Trophoblast cell (in vitro differentiated cells and primary cell): ENCODE results near the gene FOXR1.

Source experiments
- DNase-seq, 2 donors: peaks; one replicate each; pipeline ENCODE4 v3.0.0-alpha.2; 2016
- H2AFZ ChIP-seq: 2 replicates; pipeline ENCODE4 v1.6.1; 2013; ENCODE audit warnings: low read length, moderate library complexity, mild to moderate bottlenecking; ENCODE audit not compliant: insufficient read depth, poor library complexity
- H2AK5ac ChIP-seq: 2 replicates; pipeline ENCODE4 v1.6.1; 2013; ENCODE audit warnings: mild to moderate bottlenecking, low read length
- H2BK120ac ChIP-seq: 2 replicates; pipeline ENCODE4 v1.6.1; 2013; ENCODE audit warnings: low read length, mild to moderate bottlenecking, moderate library complexity; ENCODE audit not compliant: insufficient read depth, poor library complexity
- H2BK12ac ChIP-seq: 2 replicates; pipeline ENCODE4 v1.6.1; 2013; ENCODE audit warnings: mild to moderate bottlenecking, low read length, moderate library complexity
- H2BK5ac ChIP-seq: 2 replicates; pipeline ENCODE4 v1.6.1; 2013; ENCODE audit warnings: low read length, low read depth, moderate library complexity, mild to moderate bottlenecking; ENCODE audit not compliant: poor library complexity
- H3K14ac ChIP-seq: 2 replicates; pipeline ENCODE4 v1.6.1; 2013; ENCODE audit warnings: mild to moderate bottlenecking, low read length
- H3K18ac ChIP-seq: 2 replicates; pipeline ENCODE4 v1.6.1; 2013; ENCODE audit warnings: mild to moderate bottlenecking, low read length
- H3K23ac ChIP-seq: 2 replicates; pipeline ENCODE4 v1.6.1; 2013; ENCODE audit warnings: low read length
- H3K27ac ChIP-seq: 2 replicates; pipeline ENCODE4 v1.5.1; 2013; ENCODE audit warnings: low read depth, mild to moderate bottlenecking, inconsistent platforms, low read length, moderate library complexity
- H3K27me3 ChIP-seq: 2 replicates; pipeline ENCODE4 v1.6.1; 2013; ENCODE audit warnings: inconsistent platforms, mild to moderate bottlenecking, low read length, moderate library complexity; ENCODE audit not compliant: insufficient read depth
- H3K36me3 ChIP-seq, 2 experiments: 1 replicate in 1 of 2; 2 replicates in 1 of 2; pipeline ENCODE4 v1.6.1; 2013; ENCODE audit warnings: low read length in 2 of 2, mild to moderate bottlenecking in 2 of 2, moderate library complexity in 1 of 2; ENCODE audit not compliant: insufficient read depth in 2 of 2, control insufficient read depth in 1 of 2
- H3K4ac ChIP-seq: 2 replicates; pipeline ENCODE4 v1.6.1; 2013; ENCODE audit warnings: low read depth, mild to moderate bottlenecking, low read length, moderate library complexity
- H3K4me1 ChIP-seq, 2 experiments: 1 replicate in 1 of 2; 2 replicates in 1 of 2; pipeline ENCODE4 v1.6.1; 2013; ENCODE audit warnings: low read length in 2 of 2, mild to moderate bottlenecking in 2 of 2, moderate library complexity in 1 of 2; ENCODE audit not compliant: insufficient read depth in 2 of 2, control insufficient read depth in 1 of 2
- H3K4me2 ChIP-seq: 2 replicates; pipeline ENCODE4 v1.6.1; 2013; ENCODE audit warnings: inconsistent platforms, mild to moderate bottlenecking, low read length, moderate library complexity
- H3K4me3 ChIP-seq: 2 replicates; pipeline ENCODE4 v1.5.1; 2013; ENCODE audit warnings: mild to moderate bottlenecking, low read depth, low read length, inconsistent platforms
- H3K79me1 ChIP-seq: one replicate; pipeline ENCODE4 v1.6.1; 2013; ENCODE audit warnings: low read length
- H3K79me2 ChIP-seq: 2 replicates; pipeline ENCODE4 v1.6.1; 2013; ENCODE audit warnings: low read length, mild to moderate bottlenecking; ENCODE audit not compliant: control insufficient read depth, insufficient read depth, poor library complexity
- H3K9ac ChIP-seq: 2 replicates; pipeline ENCODE4 v1.6.1; 2013; ENCODE audit warnings: mild to moderate bottlenecking, low read length
- H3K9me3 ChIP-seq: 2 replicates; pipeline ENCODE4 v1.6.1; 2013; ENCODE audit warnings: low read depth, mild to moderate bottlenecking, control low read depth, inconsistent platforms, low read length; ENCODE audit not compliant: insufficient read depth
- H4K12ac ChIP-seq: 2 replicates; pipeline ENCODE4 v1.6.1; 2013; ENCODE audit warnings: low read depth, mild to moderate bottlenecking, low read length, moderate library complexity
- H4K8ac ChIP-seq: 2 replicates; pipeline ENCODE4 v1.6.1; 2013; ENCODE audit warnings: low read depth, mild to moderate bottlenecking, low read length, moderate library complexity
- H4K91ac ChIP-seq: one replicate; pipeline ENCODE4 v1.6.1; 2013; ENCODE audit warnings: low read depth, mild to moderate bottlenecking, low read length, moderate library complexity
- WGBS: extraction: QIAGEN DNeasy Blood & Tissue Kit; methylation state at CpG from one replicate; pipeline ENCODE4 v1.1.7; 2013; ENCODE audit warnings: missing lambda C conversion rate; ENCODE audit not compliant: insufficient read length, insufficient coverage; ENCODE audit errors: extremely low coverage; 5-methylcytosine and 5-hydroxymethylcytosine counted together

FOXR1 gene

GRCh38 chr11:119011476-119012053, 40.0 kb downstream of the FOXR1 start:
- no peak overlapping the region for H2BK120ac ChIP-seq
- no peaks in the 10 kb centered on the region for H3K79me2 ChIP-seq
- H3K79me1 ChIP-seq = no peaks in the 10 kb centered on the region
- no peak overlapping the region for H2AK5ac ChIP-seq
- no peak overlapping the region for H3K23ac ChIP-seq
- no peak overlapping the region for H4K91ac ChIP-seq
- H3K4me3 ChIP-seq = no peak overlapping the region
- DNase-seq = no peak
- no peak overlapping the region for H3K27ac ChIP-seq
- H2BK5ac ChIP-seq = no peak overlapping the region
- H3K27me3 ChIP-seq = no peaks in the 10 kb centered on the region
- no peak overlapping the region for H3K18ac ChIP-seq
- H2BK12ac ChIP-seq = no peak overlapping the region
- H4K12ac ChIP-seq = no peak overlapping the region
- peaks cover 44 to 68% of the 10 kb centered on the region in 2 experiments for H3K36me3 ChIP-seq
- no peak overlapping the region for H3K14ac ChIP-seq
- WGBS = no CpG with 5 or more reads among the region's 6 CpGs
- H3K4me1 ChIP-seq = no peaks in the 10 kb centered on the region
- no peak overlapping the region for H3K4me2 ChIP-seq
- H3K9ac ChIP-seq = no peak overlapping the region
- no peak overlapping the region for H3K4ac ChIP-seq
- H4K8ac ChIP-seq = no peak overlapping the region
- no peak overlapping the region for H2AFZ ChIP-seq
- peaks cover 1% of the 10 kb centered on the region for H3K9me3 ChIP-seq

- Histone ChIP-seq H3K79me1 (no peaks in the 10 kb centered on the region), H3K4me1 (no peaks in the 10 kb centered on the region), H3K9ac (no peak overlapping the region), H3K4me2 (no peak overlapping the region), H3K9me3 (peaks cover 2% of the 10 kb centered on the region), H4K91ac (no peak overlapping the region), H3K18ac (no peak overlapping the region), H3K23ac (peak overlapping the region; percentile 15), H3K79me2 (peaks cover 5% of the 10 kb centered on the region), H3K14ac (no peak overlapping the region), H3K4ac (no peak overlapping the region), H3K4me3 (no peak overlapping the region), H2BK5ac (no peak overlapping the region), H2AFZ (no peak overlapping the region), H4K12ac (no peak overlapping the region), H3K27me3 (no peaks in the 10 kb centered on the region), H4K8ac (no peak overlapping the region), H2AK5ac (no peak overlapping the region), H2BK12ac (no peak overlapping the region), H3K36me3 (peaks cover 38 to 60% of the 10 kb centered on the region in 2 experiments), H3K27ac (no peak overlapping the region), H2BK120ac (no peak overlapping the region)
- WGBS = no CpG with 5 or more reads among the region's 3 CpGs
- DNase-seq = no peak
Measured at GRCh38 chr11:119012629-119013170, 41.1 kb downstream of the FOXR1 start.

- WGBS = no CpG with 5 or more reads among the region's 17 CpGs
- H3K79me2 ChIP-seq = peaks cover 11% of the 10 kb centered on the region
- H3K27ac ChIP-seq = no peak overlapping the region
- no peak overlapping the region for H2AFZ ChIP-seq
- H3K4ac ChIP-seq = no peak overlapping the region
- H3K9me3 ChIP-seq = peaks cover 2% of the 10 kb centered on the region
- H2BK5ac ChIP-seq = no peak overlapping the region
- peaks cover 32 to 56% of the 10 kb centered on the region in 2 experiments for H3K36me3 ChIP-seq
- no peak overlapping the region for H3K9ac ChIP-seq
- no peaks in the 10 kb centered on the region for H3K27me3 ChIP-seq
- peaks cover 8% of the 10 kb centered on the region for H3K79me1 ChIP-seq
- no peak overlapping the region for H4K12ac ChIP-seq
- no peak overlapping the region for H3K23ac ChIP-seq
- no peak overlapping the region for H3K14ac ChIP-seq
- no peak overlapping the region for H4K8ac ChIP-seq
- peak in 1 of 2 donors; percentile 6 for DNase-seq
- no peak overlapping the region for H2BK12ac ChIP-seq
- no peak overlapping the region for H2BK120ac ChIP-seq
- H3K4me2 ChIP-seq = no peak overlapping the region
- H2AK5ac ChIP-seq = no peak overlapping the region
- no peak overlapping the region for H3K18ac ChIP-seq
- no peak overlapping the region for H4K91ac ChIP-seq
- no peak overlapping the region for H3K4me3 ChIP-seq
- H3K4me1 ChIP-seq = peaks cover 0 to 2% of the 10 kb centered on the region in 2 experiments
Measured at GRCh38 chr11:119014209-119014924, 42.8 kb downstream of the FOXR1 start.

GRCh38 chr11:119015054-119015611, 43.6 kb downstream of the FOXR1 start:
- Histone ChIP-seq H2BK12ac (no peak overlapping the region), H3K27ac (no peak overlapping the region), H3K36me3 (peaks cover 27 to 49% of the 10 kb centered on the region in 2 experiments), H3K4me3 (no peak overlapping the region), H3K23ac (no peak overlapping the region), H3K4me2 (no peak overlapping the region), H3K79me2 (peaks cover 11% of the 10 kb centered on the region), H4K91ac (no peak overlapping the region), H3K79me1 (peaks cover 8% of the 10 kb centered on the region), H3K9ac (no peak overlapping the region), H4K12ac (no peak overlapping the region), H2BK5ac (no peak overlapping the region), H3K4me1 (peaks cover 0 to 5% of the 10 kb centered on the region in 2 experiments), H3K9me3 (peaks cover 2% of the 10 kb centered on the region), H3K4ac (no peak overlapping the region), H2AFZ (no peak overlapping the region), H2BK120ac (no peak overlapping the region), H3K27me3 (no peaks in the 10 kb centered on the region), H3K18ac (no peak overlapping the region), H2AK5ac (no peak overlapping the region), H3K14ac (no peak overlapping the region), H4K8ac (no peak overlapping the region)
- no CpG with 5 or more reads among the region's 8 CpGs for WGBS
- peak in 1 of 2 donors; percentile 44 for DNase-seq
